HG03135 (cell line): Measurements from ENCODE around the gene CREB5.

Experiments used
- ATAC-seq: cut with Tn5 transposase; IDR thresholded peaks from one replicate; pipeline ENCODE4 v1.9.1; 2021; ENCODE audit warnings: mild to moderate bottlenecking, moderate library complexity; ENCODE audit not compliant: unreplicated experiment

CREB5 gene

GRCh38 chr7:28474282-28474638 is 61.9 kb downstream of the CREB5 start:
- ATAC-seq: no peak

- ATAC-seq: no peak
Measured at GRCh38 chr7:28474640-28475039, 62.3 kb downstream of the CREB5 start.

GRCh38 chr7:28477041-28477442 is 64.7 kb downstream of the CREB5 start:
- ATAC-seq: no peak

- no peak for ATAC-seq
Measured at GRCh38 chr7:28478656-28479055, 66.3 kb downstream of the CREB5 start.

DNA sequence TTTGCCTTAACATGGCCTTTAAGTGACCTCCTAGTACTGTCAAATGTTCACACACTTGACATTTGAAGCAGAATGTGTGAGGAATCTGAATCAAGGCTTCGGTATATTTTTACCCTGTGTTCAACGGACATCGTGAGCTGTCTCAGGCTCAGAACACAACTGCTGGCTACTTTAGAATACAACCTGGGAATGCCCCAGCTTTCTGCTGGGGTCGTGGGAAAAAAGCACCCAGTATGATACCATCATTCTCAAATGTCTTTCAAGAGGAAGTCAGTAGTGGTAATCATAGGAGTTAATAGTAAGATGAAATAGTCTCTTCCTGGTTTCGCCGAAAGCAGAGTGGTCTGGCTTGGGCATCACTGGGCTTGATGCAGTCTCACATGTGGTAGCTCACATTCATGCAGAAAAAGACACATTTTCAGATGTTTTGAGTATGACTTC is 67.2 kb downstream of the CREB5 start:
- peak; percentile 50 for ATAC-seq

DNA sequence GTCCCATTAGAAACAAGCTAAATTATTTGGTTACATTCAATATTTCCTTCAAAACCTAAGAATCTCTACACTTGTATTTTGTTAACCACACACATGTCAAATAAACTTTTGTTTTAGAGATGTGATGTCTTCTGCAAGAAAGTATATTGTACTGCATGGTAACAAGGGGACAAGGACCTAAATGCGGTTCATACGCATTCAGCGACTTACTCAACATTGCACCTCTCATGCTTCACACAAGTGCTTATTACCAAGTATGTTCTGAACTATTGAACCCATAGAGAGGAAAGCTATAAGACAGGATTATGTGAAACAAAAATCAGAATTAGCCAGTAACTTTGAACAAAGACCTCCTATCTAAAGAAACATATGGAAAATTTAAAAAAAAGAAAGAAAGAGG is 68.3 kb downstream of the CREB5 start:
- ATAC-seq: no peak

- ATAC-seq: peak; percentile 78
Measured at GRCh38 chr7:28481091-28481926, 69.0 kb downstream of the CREB5 start.

DNA sequence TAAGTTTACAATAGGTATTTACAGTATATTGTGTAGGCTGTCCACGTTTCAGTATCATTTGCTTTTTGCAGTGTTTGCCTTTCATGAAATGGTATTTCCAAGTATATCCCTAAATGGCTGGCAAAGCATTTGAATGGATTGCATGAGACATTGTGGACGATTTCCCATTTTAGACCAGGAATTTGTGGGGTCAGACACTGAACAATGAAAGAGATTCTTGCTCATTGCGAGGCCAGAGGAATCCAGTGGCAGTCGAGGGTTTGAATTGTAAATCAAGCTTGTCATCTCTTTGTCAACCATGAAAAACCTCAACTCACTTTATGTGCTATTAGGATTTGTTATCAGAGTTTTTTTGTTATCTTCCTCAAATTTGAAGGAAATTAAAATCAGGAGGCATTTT is 70.8 kb downstream of the CREB5 start:
- no peak for ATAC-seq

DNA sequence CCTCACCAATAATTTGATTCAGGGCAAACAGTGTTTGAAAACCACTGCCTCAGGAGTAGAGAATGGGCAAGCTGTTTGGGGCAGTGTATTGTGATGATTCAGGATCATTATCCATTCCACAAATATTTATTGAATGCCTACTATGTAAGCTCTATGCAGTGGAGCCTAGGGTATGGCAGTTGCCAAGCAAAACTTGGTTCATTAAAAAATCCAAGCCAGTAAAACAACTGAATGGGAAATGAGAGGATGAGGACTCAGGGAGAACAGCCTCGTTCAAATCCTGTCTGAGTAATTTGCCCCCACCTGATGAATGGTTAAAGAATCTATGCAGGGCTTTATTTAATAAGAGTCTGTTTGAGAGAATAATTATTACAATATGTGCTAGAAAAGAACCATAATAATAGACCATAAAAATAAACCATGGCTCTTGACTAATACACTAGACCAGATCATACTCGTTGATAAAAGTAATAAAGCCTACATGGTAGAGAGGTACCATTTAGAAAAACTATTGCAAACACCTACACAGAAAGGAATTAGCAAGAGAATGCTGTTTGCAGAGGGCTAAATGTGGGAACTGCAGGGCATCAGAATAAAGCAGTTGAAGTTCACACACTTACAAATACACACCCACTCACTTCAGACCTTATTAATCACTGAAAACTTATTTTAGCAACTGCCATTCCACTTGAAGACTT is 71.7 kb downstream of the CREB5 start:
- ATAC-seq: no peak

- no peak for ATAC-seq
Measured at GRCh38 chr7:28484606-28484935, 72.3 kb downstream of the CREB5 start.

DNA sequence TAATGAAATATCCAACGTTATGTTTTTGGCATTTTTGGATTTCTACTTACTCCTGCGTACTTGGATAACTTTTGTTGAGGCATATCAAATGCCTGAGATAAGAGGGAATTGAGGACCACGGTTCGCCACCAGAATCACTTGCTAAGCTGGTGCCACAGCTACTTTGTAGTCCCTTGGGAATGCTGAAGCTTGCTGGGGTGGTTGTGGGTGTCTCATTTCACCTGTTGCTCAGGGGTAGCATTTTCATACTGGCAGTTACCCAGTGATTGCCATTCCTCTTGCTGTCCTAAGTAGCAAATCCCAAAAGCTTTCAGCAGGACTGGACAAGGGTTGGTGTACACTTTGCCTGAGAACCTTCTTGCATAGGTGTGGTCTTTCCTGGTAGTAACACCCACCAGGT is 75.2 kb downstream of the CREB5 start:
- no peak for ATAC-seq

GRCh38 chr7:28488061-28488791 is 75.9 kb downstream of the CREB5 start:
- no peak for ATAC-seq

DNA sequence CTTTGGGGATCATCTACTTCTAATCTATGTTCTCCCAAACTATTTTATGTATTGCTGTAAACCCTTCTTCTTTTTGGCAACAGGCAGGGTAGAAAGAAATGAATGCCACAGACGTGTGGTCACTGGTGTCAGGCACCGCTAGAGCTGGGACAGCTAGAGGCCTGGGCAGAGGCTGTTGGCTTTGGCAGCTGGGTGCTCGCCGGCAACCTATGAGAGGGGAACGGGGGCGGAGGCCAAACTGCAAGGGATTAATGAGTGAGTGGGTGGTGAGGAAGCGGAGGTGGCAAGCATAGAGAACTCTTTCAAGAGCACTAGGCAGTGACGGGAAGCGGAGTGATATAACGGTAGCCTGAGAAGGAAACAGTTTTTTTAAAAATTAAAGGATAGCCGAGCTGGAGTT is 78.5 kb downstream of the CREB5 start:
- no peak for ATAC-seq

- no peak for ATAC-seq
Measured at GRCh38 chr7:28493477-28493876, 81.2 kb downstream of the CREB5 start.

DNA sequence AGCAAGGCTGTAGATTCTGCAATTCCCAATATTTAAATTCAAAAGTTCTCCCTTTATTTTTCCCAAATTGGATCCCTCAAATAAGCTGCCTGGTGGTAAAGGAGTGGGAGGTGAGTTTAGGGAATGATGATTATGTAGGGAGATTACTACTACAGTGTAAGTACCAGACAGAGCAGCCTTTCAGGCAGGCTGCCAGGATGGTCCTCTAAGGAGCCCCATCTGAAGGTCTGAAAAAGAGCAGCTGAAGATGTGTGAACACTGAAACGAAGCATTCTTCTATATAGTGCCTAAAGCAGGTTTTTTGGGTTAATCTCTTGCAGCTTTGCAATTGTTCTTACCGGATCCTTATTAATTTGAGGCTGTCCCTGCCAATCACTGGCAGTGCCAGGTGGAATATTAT is 84.7 kb downstream of the CREB5 start:
- no peak for ATAC-seq

DNA sequence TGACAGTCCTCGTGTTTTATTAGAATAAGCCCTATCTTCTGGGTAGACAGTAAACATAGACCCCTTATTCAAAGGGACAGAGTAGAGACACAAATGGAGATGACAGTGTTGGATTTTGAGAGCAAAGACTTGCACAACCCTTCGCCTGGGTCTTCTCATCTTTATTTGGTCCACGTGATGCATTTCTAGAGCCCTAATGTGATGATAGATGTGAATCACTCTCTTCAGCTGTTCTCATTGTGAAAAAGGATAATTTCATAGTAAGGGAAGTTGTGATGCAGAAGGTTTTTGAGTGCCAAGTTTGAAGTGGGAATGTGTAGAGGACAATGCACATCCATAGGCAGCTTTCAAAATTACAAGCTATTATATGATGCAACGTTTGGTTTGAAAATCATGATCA is 86.3 kb downstream of the CREB5 start:
- no peak for ATAC-seq

GRCh38 chr7:28500138-28500537 is 87.8 kb downstream of the CREB5 start:
- ATAC-seq: no peak

DNA sequence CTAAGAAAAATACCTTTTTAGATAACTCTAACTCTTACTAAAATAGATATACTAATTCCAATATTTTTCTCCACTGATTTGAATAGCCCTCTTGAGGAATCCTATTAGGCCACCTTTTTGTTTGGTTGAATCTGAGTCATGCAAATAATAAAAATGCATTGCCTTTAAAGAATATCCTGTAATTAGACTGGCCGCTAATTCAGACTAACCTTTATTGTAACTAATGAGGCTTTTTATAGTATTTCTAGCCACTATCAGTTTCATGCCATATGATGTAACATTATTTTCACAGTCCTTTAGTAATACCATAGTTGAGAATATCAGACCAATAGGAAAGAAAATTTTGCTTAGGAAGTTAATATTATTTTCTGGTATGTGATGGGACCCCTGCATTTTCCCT is 90.1 kb downstream of the CREB5 start:
- ATAC-seq: no peak

- no peak for ATAC-seq
Measured at GRCh38 chr7:28503396-28503795, 91.1 kb downstream of the CREB5 start.

- ATAC-seq: no peak
Measured at GRCh38 chr7:28505014-28505413, 92.7 kb downstream of the CREB5 start.

DNA sequence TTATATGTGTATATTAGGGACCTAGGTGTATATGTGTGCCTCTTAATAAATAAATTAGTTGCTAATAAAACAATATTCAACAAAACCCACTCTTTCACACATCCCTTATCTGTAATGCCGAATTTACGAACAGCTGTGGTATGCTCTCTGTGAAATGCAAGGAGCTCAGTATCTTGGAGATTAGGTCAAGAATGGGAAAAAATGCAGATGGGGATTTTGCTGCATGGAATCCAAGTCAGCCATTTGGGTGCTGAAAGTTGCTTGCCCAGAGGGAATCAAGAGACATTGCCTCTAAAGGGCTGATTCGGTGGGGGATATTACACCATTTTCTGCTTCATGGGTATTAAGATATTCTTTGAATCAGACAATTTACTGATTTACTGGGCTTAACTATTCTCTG is 93.5 kb downstream of the CREB5 start:
- no peak for ATAC-seq
